HG03439 (cell line): ENCODE data around the gene ELAC1.
A peak's percentile ranks its signal among the peaks of the same experiment; 100 is the strongest.
"Not testable (repeated sequence)": the region's sequence is repeated elsewhere in the genome, so short reads cannot be mapped to it uniquely, and the experiment has no call there.

Experiments used
- ATAC-seq: cut with Tn5 transposase; IDR thresholded peaks from one replicate; pipeline ENCODE4 v1.9.1; 2021; ENCODE audit warnings: mild to moderate bottlenecking, moderate library complexity; ENCODE audit not compliant: unreplicated experiment

Gene ELAC1

DNA sequence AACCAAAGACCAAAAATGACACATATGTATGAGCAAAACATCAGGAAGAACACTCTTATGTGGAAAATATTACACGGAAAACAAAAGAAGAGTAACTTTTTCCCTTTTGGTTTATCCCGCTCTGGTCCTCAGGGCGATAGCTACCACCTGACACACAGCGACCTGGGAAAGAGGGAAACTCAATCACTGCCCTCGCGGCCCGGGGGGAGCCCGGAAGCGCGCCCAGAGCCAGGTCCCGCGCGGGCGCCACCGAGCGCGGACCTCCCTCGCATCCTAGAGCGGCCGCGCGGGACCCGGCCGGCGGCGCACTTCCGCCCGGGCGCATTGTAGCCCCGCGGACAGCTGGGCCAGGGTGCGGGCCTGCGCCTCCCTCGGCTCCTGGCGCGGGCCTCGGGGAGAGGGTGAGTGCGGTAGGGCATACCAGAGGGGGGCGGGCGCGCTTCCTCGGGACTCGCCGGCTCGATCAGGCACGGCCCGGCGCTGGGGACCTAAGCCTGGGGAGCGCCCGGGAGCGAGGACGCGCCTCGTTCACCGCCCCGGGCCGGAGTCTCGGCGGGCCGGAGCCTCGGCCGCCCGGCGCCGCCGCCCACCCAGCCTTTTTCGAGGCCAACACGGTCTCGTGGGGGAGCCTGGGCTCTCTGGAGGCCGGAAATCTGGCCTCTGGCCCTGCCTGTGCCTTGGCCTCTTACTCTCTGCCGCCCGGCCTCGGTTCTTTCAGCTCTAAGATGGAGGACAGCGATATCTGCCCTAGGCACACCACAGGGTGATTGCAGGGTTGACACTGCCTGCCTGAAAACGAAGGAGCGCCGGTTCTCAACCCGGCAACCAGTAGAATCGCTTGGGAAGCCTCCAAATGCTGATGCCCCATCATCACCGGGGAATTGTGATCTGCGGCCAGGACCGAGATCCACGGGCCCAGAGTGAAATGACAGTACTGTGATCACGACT lies at the start of gene ELAC1:
Gene ELAC1 (plus strand): TSS at position 327 of the 948 bp plus-strand sequence. CDS start 6,365 bp downstream, outside the sequence.
- ATAC-seq = peak; percentile 93

DNA sequence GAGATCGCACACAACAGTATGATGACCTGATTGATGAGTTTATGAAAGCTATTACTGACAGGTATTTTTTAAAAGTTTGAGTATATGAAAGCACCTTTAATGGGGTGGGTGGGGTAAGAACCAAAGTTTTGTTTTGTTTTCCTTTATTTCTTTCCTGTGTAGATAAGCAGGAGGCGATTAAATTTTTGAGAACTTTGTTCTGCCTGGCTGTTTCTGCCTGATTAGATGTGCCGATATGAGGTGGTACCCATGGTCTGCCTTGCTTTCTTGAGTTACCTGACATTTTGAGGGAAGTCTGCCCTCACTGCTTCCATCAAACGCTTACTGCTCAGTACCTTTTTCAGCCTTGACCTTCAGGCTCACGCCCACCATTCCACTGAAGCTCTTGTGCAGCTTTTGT lies 49.7 kb upstream of the ELAC1 start:
- ATAC-seq = no peak

GRCh38 chr18:50924372-50924771 lies 43.5 kb upstream of the ELAC1 start:
- no peak for ATAC-seq

- ATAC-seq = no peak
These were observed 41.3 kb upstream of the ELAC1 start for GRCh38 chr18:50926521-50926920.

- ATAC-seq = no peak
These were observed 39.3 kb upstream of the ELAC1 start for GRCh38 chr18:50928551-50928950.

DNA sequence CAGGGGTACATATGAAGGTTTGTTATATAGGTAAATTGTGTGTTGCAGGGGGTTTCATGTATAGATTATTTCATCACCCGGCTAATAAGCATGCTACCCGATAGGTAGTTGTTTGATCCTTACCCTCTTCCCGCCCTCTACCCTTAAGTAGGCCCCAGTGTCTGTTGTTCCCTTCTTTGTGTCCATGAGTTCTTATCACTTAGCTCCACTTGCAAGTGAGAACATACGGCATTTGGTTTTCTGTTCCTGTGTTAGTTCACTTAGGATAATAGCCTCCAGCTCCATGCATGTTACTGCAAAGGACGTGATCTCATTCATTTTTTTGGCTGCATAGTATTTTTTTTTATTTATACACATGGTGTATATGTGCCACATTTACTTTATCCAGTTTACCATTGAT lies 34.2 kb upstream of the ELAC1 start:
- no peak for ATAC-seq

DNA sequence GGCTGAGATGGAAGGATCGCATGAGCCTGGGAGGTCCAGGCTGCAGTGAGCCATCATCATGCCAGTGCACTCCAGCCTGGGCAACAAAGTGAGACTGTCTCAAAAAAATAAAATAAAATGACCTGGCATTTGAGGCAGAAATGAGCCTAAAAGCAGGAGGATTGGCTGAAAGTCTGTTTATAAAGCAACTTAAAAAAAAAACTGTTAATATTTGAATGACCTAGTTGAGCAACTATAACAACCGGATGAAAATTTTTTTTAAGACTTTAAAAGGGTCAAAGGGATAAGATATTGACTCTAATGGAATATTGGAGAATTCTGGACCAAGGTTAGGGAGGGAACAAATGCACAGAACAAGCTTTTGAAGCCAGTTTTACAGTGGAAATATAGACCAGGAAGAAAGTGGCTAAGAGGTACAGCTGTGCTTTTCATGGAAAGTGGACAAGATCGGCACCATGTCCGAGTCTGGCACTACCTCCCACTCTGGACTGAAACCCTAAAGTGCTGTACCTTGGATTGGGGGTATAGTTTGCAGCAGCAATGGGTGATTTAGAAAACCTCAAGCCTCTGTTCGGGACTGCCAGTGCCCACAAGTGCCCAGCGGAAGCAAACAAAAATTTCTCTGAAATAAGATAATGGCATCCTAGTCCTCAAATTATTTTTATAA lies 33.2 kb upstream of the ELAC1 start:
- no peak for ATAC-seq

- ATAC-seq = no peak
These were observed 32.2 kb upstream of the ELAC1 start for GRCh38 chr18:50935493-50936191.

- ATAC-seq = no peak
These were observed 30.7 kb upstream of the ELAC1 start for GRCh38 chr18:50937183-50937582.

- no peak for ATAC-seq
These were observed 28.9 kb upstream of the ELAC1 start for GRCh38 chr18:50938912-50939311.

DNA sequence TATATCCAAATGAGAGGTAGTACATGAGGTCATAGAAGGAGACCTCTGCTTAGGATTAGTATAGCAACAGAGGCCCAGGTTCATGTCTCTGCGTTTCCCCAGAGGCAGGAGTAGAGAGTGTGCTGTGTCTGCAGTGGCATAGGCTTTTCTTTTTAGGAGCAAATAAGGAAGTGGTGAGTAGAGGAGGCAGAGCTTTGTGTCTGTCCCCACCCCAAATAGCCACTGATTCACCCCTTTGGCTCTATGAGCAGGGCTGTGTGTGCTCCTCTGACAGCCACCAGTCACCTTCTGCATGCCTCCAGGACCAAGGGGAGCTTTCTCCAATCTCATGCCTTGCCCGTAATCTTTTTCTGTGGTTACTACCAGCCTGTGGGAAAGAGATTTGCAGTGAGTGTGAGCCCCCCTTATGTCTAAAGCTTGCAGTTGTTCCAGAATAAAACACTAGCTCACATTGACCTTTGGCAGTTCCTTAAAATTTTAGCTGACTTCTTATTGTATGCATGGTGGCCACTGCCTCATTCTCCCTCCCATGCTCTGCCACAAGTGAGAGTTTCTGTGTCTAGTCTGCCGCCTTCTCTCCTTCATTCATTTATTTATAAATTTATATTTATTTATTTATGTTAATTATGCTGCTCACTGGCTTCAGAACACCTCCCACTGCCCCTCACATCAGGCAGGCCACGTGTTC lies 23.5 kb upstream of the ELAC1 start:
- ATAC-seq = no peak

DNA sequence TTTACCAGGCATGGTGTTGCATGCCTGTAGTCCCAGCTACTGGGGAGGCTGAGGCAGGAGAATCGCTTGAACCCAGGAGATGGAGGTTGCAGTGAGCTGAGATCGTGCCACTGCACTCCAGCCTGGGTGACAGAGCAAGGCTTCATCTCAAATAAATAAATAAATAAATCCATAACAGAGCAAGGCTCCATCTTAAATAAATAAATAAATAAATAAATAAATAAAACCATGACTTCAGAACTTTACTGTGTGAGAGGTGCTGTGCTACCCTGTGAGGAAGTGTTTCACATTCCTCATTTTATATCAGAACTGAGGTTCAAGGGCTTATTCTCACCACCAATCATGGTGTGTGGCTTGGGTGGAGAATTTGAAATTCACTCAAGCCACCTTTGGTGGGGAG lies 21.9 kb upstream of the ELAC1 start:
- not testable (repeated sequence) for ATAC-seq

- no peak for ATAC-seq
These were observed 19.9 kb upstream of the ELAC1 start for GRCh38 chr18:50947899-50948298.

DNA sequence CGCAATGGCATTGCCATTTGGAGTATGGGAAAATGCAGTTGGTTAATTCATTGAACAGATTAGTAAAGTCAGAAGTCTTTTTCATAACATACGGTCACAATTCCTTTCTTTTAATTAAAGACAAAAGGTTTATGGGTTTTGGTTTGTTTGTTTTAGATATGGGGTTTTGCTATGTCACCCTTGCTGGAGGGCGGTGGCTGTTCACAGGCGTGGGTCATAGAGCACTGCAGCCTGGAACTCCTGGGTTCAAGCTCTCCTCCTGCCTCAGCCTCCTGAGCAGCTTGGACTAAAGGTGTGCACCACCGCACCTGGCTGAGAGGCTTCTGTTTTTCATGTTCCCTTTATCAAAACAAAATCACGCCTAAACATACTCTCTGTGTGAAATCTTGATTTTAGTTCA lies 18.7 kb upstream of the ELAC1 start:
- no peak for ATAC-seq

GRCh38 chr18:50950626-50951025 lies 17.2 kb upstream of the ELAC1 start:
- ATAC-seq = no peak

DNA sequence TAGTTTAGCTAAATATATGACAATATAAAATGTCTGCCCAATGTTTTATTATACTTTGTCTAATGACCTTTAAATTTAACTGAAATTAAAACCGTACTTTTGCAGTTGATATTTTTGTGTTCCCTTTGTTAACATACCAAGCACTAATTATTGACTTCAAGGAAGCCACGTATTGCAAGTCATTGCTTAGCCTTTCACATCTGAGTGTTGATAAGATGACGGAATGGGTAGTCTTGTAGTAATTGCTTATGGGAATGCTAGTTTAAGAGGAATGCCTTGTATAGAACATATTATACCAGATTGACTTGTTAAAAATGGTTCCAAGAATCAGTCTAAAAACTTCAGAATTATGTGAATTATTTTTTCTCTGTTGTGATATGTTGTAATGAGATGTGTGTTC lies 14.0 kb upstream of the ELAC1 start:
- no peak for ATAC-seq

GRCh38 chr18:50955253-50955652 lies 12.6 kb upstream of the ELAC1 start:
- no peak for ATAC-seq

- no peak for ATAC-seq
These were observed 11.7 kb upstream of the ELAC1 start for GRCh38 chr18:50956116-50956515.

- ATAC-seq = no peak
These were observed 5.9 kb upstream of the ELAC1 start for GRCh38 chr18:50961974-50962373.

DNA sequence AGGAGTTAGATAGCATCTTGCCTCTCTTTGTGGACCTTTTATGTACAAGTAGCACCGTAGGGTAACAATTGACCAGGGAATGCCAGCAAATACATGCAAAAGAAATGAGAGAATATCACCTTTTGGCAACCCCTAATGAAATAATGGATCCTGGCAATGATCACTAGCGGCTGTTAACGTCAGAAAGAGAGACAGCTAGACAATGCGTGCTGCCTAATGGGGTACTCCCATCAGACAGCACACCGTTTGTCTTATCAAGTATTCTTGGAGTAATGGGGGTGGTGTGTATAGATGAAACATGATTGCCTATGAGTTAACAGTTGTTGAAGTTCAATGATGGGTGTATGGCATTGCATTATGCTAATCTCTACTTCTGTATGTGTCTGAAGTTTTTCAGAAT lies 1.6 kb downstream of the ELAC1 start:
- no peak for ATAC-seq

DNA sequence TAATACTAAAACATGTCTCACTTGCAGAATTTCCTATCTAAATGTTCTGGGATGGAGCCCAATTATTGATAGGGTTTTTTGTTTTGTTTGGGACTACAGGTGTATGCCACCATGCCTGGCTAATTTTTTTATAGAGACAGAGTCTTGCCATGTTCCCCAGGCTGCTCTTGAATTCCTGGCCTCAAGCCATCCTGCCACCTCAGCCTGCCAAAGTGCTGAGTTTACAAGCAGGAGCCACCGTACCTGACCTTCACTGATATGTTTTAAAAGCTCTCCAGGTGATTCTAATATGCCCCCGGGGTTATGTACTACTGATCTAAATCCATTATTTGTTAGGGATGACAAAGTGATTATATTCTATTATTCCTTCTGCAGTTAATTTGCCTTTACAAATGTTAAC lies 2.2 kb downstream of the ELAC1 start:
- ATAC-seq = no peak
